ENCODE results near the gene PPM1M. TPM values are rescaled to one million over a fixed set of nuclear protein-coding genes. Genes with fewer than 3 reads are reported as not detected.
"Not testable (repeated sequence)": the region's sequence is repeated elsewhere in the genome, so short reads cannot be mapped to it uniquely, and the experiment has no call there.

PPM1M gene
- polyA plus RNA-seq, 4 donors, result 1.8 to 9.3 (median 8.3) TPM

DNA sequence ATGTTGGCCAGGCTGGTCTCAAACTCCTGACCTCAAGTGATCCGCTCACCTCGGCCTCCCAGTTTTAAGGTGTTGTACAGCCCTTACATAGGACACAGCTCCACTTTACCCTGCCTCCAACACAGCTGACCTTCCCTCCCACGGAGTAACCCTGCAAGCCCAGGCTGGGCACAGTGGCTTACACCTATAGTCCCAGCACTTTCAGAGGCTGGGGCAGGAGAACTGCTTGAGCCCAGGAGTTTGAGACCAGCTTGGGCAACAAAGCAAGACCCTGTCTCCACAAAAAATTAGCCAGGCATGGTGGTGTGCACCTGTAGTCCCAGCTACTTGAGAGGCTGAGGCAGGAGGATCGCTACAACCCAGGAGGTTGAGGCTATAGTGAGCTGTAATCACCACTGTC lies 38.5 kb downstream of the PPM1M start:
- Histone ChIP-seq H3K27ac (ENCODE audit: low read depth in 1 of 3, low read length in 2 of 3) (peak overlapping the region in 1 of 3 donors; percentile 81), H3K36me3 (ENCODE audit: control insufficient read depth in 3 of 3, insufficient read depth in 2 of 3, low read depth in 1 of 3, low read length in 3 of 3) (peaks cover 0 to 10% (median 2%) of the 10 kb centered on the region in 3 donors), H3K4me1 (ENCODE audit: control insufficient read depth in 3 of 3, insufficient read depth in 2 of 3, low read depth in 1 of 3, low read length in 2 of 3) (peaks cover 10 to 71% (median 21%) of the 10 kb centered on the region in 3 donors)
- WGBS, 3 donors, result 85 to 89% (median 85%) methylated on average over 4 of the region's 4 CpGs
- H3K4me3 ChIP-seq (ENCODE audit: low read depth in 1 of 3, low read length in 3 of 3); H3K9me3 ChIP-seq (ENCODE audit: control insufficient read depth in 2 of 2, insufficient read depth in 1 of 2, low read depth in 1 of 2, low read length in 1 of 2); H3K27me3 ChIP-seq (ENCODE audit: control insufficient read depth in 3 of 3, insufficient read depth in 3 of 3, low read length in 3 of 3); DNase-seq; FAIRE-seq: not testable (repeated sequence)

GRCh38 chr3:52286777-52287110 lies 41.2 kb downstream of the PPM1M start:
- no peaks in the 10 kb centered on the region for H3K9me3 ChIP-seq (ENCODE audit: control insufficient read depth in 2 of 2, insufficient read depth in 1 of 2, low read depth in 1 of 2, low read length in 1 of 2)
- H3K27ac ChIP-seq (ENCODE audit: low read depth in 1 of 3, low read length in 2 of 3), result peak overlapping the region; percentile 94 to 100 (median 97)
- peaks cover 0 to 22% (median 2%) of the 10 kb centered on the region in 3 donors for H3K36me3 ChIP-seq (ENCODE audit: control insufficient read depth in 3 of 3, insufficient read depth in 2 of 3, low read depth in 1 of 3, low read length in 3 of 3)
- FAIRE-seq (no peak), DNase-seq (no peak)
- no peaks in the 10 kb centered on the region for H3K27me3 ChIP-seq (ENCODE audit: control insufficient read depth in 3 of 3, insufficient read depth in 3 of 3, low read length in 3 of 3)
- H3K4me1 ChIP-seq (ENCODE audit: control insufficient read depth in 3 of 3, insufficient read depth in 2 of 3, low read depth in 1 of 3, low read length in 2 of 3), result peaks cover 10 to 59% (median 14%) of the 10 kb centered on the region in 3 donors
- peak overlapping the region in 2 of 3 donors; percentile 72 to 73 for H3K4me3 ChIP-seq (ENCODE audit: low read depth in 1 of 3, low read length in 3 of 3)
- WGBS, 3 donors, result 63 to 73% (median 65%) methylated on average over 8 of the region's 8 CpGs

- 66 to 83% (median 77%) methylated on average over 6 of the region's 6 CpGs for WGBS, 3 donors
- no peaks in the 10 kb centered on the region for H3K27me3 ChIP-seq (ENCODE audit: control insufficient read depth in 3 of 3, insufficient read depth in 3 of 3, low read length in 3 of 3)
- H3K9me3 ChIP-seq (ENCODE audit: control insufficient read depth in 2 of 2, insufficient read depth in 1 of 2, low read depth in 1 of 2, low read length in 1 of 2), result no peaks in the 10 kb centered on the region
- H3K4me3 ChIP-seq (ENCODE audit: low read depth in 1 of 3, low read length in 3 of 3), result peak overlapping the region in 1 of 3 donors; percentile 72
- H3K36me3 ChIP-seq (ENCODE audit: control insufficient read depth in 3 of 3, insufficient read depth in 2 of 3, low read depth in 1 of 3, low read length in 3 of 3), result peaks cover 0 to 42% (median 4%) of the 10 kb centered on the region in 3 donors
- no peak for FAIRE-seq
- H3K27ac ChIP-seq (ENCODE audit: low read depth in 1 of 3, low read length in 2 of 3), result peak overlapping the region; percentile 94 to 100 (median 97)
- no peak for DNase-seq
- H3K4me1 ChIP-seq (ENCODE audit: control insufficient read depth in 3 of 3, insufficient read depth in 2 of 3, low read depth in 1 of 3, low read length in 2 of 3), result peaks cover 8 to 60% (median 11%) of the 10 kb centered on the region in 3 donors
These were observed 43.1 kb downstream of the PPM1M start for GRCh38 chr3:52288674-52289073.

- Histone ChIP-seq H3K36me3 (ENCODE audit: control insufficient read depth in 3 of 3, insufficient read depth in 2 of 3, low read depth in 1 of 3, low read length in 3 of 3) (peaks cover 0 to 44% (median 4%) of the 10 kb centered on the region in 3 donors), H3K27ac (ENCODE audit: low read depth in 1 of 3, low read length in 2 of 3) (peak overlapping the region; percentile 94 to 100 (median 97)), H3K9me3 (ENCODE audit: control insufficient read depth in 2 of 2, insufficient read depth in 1 of 2, low read depth in 1 of 2, low read length in 1 of 2) (no peaks in the 10 kb centered on the region), H3K27me3 (ENCODE audit: control insufficient read depth in 3 of 3, insufficient read depth in 3 of 3, low read length in 3 of 3) (no peaks in the 10 kb centered on the region), H3K4me1 (ENCODE audit: control insufficient read depth in 3 of 3, insufficient read depth in 2 of 3, low read depth in 1 of 3, low read length in 2 of 3) (peaks cover 8 to 60% (median 8%) of the 10 kb centered on the region in 3 donors), H3K4me3 (ENCODE audit: low read depth in 1 of 3, low read length in 3 of 3) (no peak overlapping the region)
- FAIRE-seq (no peak), DNase-seq (peak in 1 of 2 donors; percentile 94)
- WGBS, 3 donors, result 22 to 74% (median 31%) methylated on average over 1 of the region's 1 CpG
These were observed 43.8 kb downstream of the PPM1M start for GRCh38 chr3:52289338-52289746.

DNA sequence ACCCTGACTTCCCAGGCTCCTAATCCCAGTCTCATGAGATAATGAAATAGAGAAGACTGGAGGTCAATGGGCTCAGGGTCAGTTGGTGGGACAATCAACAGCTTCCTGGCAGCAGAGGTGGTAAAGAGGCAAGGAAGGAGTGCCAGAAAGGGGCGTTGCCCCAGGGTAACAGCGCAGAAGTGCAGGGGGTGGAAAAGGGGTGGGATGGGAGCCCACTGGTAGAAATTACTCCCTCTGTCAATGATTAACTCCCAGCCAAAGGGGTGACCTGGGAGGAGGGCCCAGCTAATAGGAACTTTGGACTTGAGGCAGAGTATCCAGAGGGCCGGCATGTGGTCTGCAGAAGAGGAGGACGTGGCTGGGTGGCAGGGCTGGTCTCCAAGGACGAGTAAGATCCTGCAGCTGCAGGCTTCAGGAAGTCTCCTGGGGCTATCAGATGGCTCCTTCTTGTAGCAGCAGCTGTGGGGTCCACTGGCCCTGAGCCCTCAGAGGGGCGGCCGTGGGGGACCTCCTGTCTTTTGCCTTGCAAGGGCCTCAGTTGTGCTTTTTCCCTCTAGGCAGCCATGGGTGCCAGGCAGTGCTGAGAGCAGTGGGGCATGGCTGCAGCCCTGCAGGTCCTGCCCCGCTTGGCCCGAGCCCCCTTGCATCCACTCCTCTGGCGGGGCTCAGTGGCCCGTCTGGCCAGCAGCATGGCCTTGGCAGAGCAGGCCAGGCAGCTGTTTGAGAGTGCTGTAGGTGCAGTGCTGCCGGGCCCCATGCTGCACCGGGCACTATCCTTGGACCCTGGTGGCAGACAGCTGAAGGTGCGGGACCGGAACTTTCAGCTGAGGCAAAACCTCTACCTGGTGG lies 44.4 kb downstream of the PPM1M start:
- FAIRE-seq, result no peak

GRCh38 chr3:52290596-52291507 lies 45.3 kb downstream of the PPM1M start:
- DNase-seq, result peak in 1 of 2 donors; percentile 31
- H3K27me3 ChIP-seq (ENCODE audit: control insufficient read depth in 3 of 3, insufficient read depth in 3 of 3, low read length in 3 of 3), result no peaks in the 10 kb centered on the region
- peaks cover 8 to 54% (median 8%) of the 10 kb centered on the region in 3 donors for H3K4me1 ChIP-seq (ENCODE audit: control insufficient read depth in 3 of 3, insufficient read depth in 2 of 3, low read depth in 1 of 3, low read length in 2 of 3)
- H3K4me3 ChIP-seq (ENCODE audit: low read depth in 1 of 3, low read length in 3 of 3), result peak overlapping the region in 2 of 3 donors; percentile 70 to 76
- H3K9me3 ChIP-seq (ENCODE audit: control insufficient read depth in 2 of 2, insufficient read depth in 1 of 2, low read depth in 1 of 2, low read length in 1 of 2), result no peaks in the 10 kb centered on the region
- H3K27ac ChIP-seq (ENCODE audit: low read depth in 1 of 3, low read length in 2 of 3), result peak overlapping the region in 2 of 3 donors; percentile 33 to 57
- H3K36me3 ChIP-seq (ENCODE audit: control insufficient read depth in 3 of 3, insufficient read depth in 2 of 3, low read depth in 1 of 3, low read length in 3 of 3), result peaks cover 0 to 59% (median 6%) of the 10 kb centered on the region in 3 donors
- 16 to 75% (median 30%) methylated on average over 22 to 23 of the region's 23 CpGs for whole genome bisulfite sequencing, 3 donors
- no peak for FAIRE-seq

More for the DNA sequence above, 44.4 kb downstream of the PPM1M start:
- WGBS, 3 donors, result 23 to 64% (median 40%) methylated on average over 15 of the region's 15 CpGs
- Histone ChIP-seq H3K4me3 (ENCODE audit: low read depth in 1 of 3, low read length in 3 of 3) (peak overlapping the region in 2 of 3 donors; percentile 70 to 76), H3K36me3 (ENCODE audit: control insufficient read depth in 3 of 3, insufficient read depth in 2 of 3, low read depth in 1 of 3, low read length in 3 of 3) (peaks cover 0 to 50% (median 4%) of the 10 kb centered on the region in 3 donors), H3K9me3 (ENCODE audit: control insufficient read depth in 2 of 2, insufficient read depth in 1 of 2, low read depth in 1 of 2, low read length in 1 of 2) (no peaks in the 10 kb centered on the region), H3K27ac (ENCODE audit: low read depth in 1 of 3, low read length in 2 of 3) (peak overlapping the region; percentile 94 to 100 (median 97)), H3K4me1 (ENCODE audit: control insufficient read depth in 3 of 3, insufficient read depth in 2 of 3, low read depth in 1 of 3, low read length in 2 of 3) (peaks cover 8 to 56% (median 8%) of the 10 kb centered on the region in 3 donors), H3K27me3 (ENCODE audit: control insufficient read depth in 3 of 3, insufficient read depth in 3 of 3, low read length in 3 of 3) (no peaks in the 10 kb centered on the region)
- peak; percentile 95 to 98 for DNase-seq

GRCh38 chr3:52291508-52292181 lies 46.1 kb downstream of the PPM1M start:
- 39 to 62% (median 42%) methylated on average over 7 of the region's 7 CpGs for WGBS, 3 donors
- Histone ChIP-seq H3K27me3 (ENCODE audit: control insufficient read depth in 3 of 3, insufficient read depth in 3 of 3, low read length in 3 of 3) (no peaks in the 10 kb centered on the region), H3K9me3 (ENCODE audit: control insufficient read depth in 2 of 2, insufficient read depth in 1 of 2, low read depth in 1 of 2, low read length in 1 of 2) (no peaks in the 10 kb centered on the region), H3K4me1 (ENCODE audit: control insufficient read depth in 3 of 3, insufficient read depth in 2 of 3, low read depth in 1 of 3, low read length in 2 of 3) (peaks cover 8 to 51% (median 8%) of the 10 kb centered on the region in 3 donors), H3K4me3 (ENCODE audit: low read depth in 1 of 3, low read length in 3 of 3) (peak overlapping the region in 2 of 3 donors; percentile 70 to 76), H3K27ac (ENCODE audit: low read depth in 1 of 3, low read length in 2 of 3) (peak overlapping the region in 1 of 3 donors; percentile 33), H3K36me3 (ENCODE audit: control insufficient read depth in 3 of 3, insufficient read depth in 2 of 3, low read depth in 1 of 3, low read length in 3 of 3) (peaks cover 0 to 63% (median 6%) of the 10 kb centered on the region in 3 donors)
- DNase-seq (peak; percentile 55 to 67), FAIRE-seq (no peak)
